HG03469 (cell line): ENCODE measurements around the gene HAT1.

Experiments
- ATAC-seq: cut with Tn5 transposase; IDR thresholded peaks from one replicate; pipeline ENCODE4 v1.9.1; 2021; ENCODE audit warnings: mild to moderate bottlenecking, moderate library complexity, moderate number of reproducible peaks; ENCODE audit not compliant: unreplicated experiment

The HAT1 gene

DNA sequence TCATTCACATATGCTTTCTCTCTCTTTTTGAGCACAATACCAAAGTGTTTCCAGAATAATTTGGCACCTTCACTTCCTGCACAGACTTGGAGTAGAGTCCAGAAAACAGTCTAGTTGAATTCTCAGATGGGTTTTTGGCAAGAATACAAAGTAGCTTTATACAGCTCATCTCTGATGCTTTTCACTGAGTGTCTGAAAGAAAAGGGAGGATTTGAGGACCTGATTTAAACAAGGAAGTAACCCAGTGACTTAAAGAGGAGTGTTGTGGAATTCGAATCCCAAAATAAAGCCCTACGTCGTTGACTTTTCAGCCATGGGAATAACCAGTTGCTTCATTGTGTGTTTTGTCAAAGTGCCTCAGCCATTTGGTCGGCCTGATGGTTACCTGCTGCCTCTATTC is 109.3 kb downstream of the HAT1 start:
- no peak for ATAC-seq
